ENCODE data around the gene SERPINA3. TPM values are rescaled to one million over a fixed set of nuclear protein-coding genes. Genes with fewer than 3 reads are reported as not detected.

Gene SERPINA3
- total RNA-seq, 1 donor from 2014 or later, result 36.4 TPM

DNA sequence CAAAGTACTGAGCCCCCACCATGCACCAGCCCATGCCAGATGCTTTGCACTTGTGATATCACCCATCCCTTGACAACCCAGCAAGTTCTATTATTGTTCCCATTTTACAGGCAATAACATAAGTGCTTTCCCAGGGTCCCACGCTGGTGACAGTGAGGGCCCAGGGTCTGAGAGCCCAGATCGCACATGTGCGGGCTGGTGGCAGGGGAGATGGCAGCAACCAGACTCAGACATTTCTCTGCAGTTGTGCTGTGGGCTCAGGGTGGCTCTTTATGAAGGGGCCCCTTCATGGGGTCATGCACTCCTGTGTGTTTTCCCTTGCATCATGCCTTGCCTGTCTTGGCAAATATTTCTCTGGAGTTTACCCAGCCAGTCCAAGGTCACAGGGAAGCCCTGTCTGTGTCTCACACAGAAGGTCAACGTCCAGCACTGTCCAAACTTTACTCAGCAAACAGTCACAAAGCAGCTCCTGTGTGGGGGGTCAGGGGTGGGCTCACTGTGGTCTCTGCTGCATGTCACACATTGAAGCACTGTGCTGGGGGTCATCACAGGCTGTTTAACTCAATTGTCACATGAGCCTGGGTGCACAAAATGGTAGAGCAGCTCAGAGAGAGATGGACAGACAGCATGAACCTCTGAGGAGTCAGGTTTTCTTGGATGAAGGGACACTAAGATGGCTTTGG lies 18.3 kb upstream of the SERPINA3 start:
- Histone ChIP-seq H3K36me3 (no peaks in the 10 kb centered on the region), H3K27me3 (no peaks in the 10 kb centered on the region), H3K4me1 (no peaks in the 10 kb centered on the region), H3K9me3 (no peaks in the 10 kb centered on the region), H3K27ac (no peak overlapping the region), H3K4me3 (no peak overlapping the region)
- TF ChIP-seq, protein P1, sequence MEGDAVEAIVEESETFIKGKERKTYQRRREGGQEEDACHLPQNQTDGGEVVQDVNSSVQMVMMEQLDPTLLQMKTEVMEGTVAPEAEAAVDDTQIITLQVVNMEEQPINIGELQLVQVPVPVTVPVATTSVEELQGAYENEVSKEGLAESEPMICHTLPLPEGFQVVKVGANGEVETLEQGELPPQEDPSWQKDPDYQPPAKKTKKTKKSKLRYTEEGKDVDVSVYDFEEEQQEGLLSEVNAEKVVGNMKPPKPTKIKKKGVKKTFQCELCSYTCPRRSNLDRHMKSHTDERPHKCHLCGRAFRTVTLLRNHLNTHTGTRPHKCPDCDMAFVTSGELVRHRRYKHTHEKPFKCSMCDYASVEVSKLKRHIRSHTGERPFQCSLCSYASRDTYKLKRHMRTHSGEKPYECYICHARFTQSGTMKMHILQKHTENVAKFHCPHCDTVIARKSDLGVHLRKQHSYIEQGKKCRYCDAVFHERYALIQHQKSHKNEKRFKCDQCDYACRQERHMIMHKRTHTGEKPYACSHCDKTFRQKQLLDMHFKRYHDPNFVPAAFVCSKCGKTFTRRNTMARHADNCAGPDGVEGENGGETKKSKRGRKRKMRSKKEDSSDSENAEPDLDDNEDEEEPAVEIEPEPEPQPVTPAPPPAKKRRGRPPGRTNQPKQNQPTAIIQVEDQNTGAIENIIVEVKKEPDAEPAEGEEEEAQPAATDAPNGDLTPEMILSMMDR (IDR thresholded peaks at IDR 0.05), result no peak
- DNase-seq, result no peak
- ATAC-seq, result no peak
- intact Hi-C loops (cut with DNase I), result no loop called here

DNA sequence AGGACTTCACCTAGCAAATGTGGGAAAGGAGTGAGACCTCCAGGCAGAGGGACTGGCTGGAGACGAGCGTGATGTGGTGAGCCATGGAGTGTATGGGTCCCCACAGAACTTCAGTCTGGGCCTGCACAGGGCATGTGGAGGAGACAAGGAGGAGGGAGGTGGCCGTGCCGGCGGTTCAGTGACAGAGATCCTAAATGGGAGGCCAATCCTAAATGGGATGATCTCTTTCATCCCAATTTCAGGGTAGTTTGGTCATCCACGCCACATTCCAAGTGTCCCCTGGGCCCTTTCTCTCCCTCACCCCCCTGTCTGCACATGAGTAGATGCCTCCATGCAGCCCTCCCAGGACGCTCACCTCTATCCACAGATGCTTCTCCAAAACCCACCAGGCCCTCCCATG lies 17.8 kb upstream of the SERPINA3 start:
- TF ChIP-seq, protein P1 (IDR thresholded peaks at IDR 0.05), result no peak
- no peak overlapping the region for H3K27ac ChIP-seq
- intact Hi-C loops (cut with DNase I), result no loop called here
- ATAC-seq (no peak), DNase-seq (no peak)
- no peaks in the 10 kb centered on the region for H3K9me3 ChIP-seq
- no peaks in the 10 kb centered on the region for H3K27me3 ChIP-seq
- no peak overlapping the region for H3K4me3 ChIP-seq
- H3K36me3 ChIP-seq, result no peaks in the 10 kb centered on the region
- peaks cover 2% of the 10 kb centered on the region for H3K4me1 ChIP-seq

DNA sequence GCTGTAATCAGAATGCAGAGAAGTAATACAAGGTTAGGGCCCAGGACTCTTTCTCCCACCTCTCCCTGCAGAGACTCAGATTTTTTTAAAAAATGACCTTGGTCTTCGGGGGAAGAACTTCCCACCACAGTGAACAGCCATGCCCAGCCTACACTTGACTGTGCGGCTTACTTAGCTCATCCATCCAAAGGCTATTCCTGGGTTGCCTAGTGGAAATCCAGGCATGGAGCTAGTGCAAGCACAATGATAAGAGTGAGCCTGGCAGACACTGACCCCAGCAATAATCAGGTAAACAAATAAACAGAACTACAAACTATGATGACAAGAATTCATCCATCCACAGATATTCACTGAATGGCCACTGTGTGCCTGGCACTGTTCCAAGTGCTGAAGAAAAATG lies 16.3 kb upstream of the SERPINA3 start:
- no peaks in the 10 kb centered on the region for H3K27me3 ChIP-seq
- TF ChIP-seq, protein P1 (IDR thresholded peaks at IDR 0.05), result no peak
- peaks cover 9% of the 10 kb centered on the region for H3K4me1 ChIP-seq
- DNase-seq, result no peak
- H3K9me3 ChIP-seq, result no peaks in the 10 kb centered on the region
- intact Hi-C loops (cut with DNase I), result no loop called here
- H3K36me3 ChIP-seq, result no peaks in the 10 kb centered on the region
- H3K27ac ChIP-seq, result no peak overlapping the region
- ATAC-seq, result no peak
- no peak overlapping the region for H3K4me3 ChIP-seq

DNA sequence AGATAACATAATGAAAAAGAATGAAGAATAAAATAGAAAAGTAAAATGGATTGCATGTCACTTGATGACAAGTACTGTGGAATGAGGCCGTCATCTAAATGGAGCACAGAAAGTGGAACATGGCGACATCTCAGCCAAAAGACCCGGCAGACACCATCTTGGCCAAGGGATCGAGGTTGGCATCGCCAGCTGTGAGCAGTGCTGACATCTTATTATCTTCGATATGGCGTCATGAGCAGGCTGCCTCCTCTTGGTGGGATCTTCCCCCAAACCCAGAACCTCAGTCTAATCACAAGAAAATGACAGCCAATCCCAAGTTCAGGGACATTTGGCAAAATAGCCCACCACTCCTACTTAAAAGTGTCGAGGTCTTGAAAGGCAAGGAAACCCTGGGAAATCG lies 15.8 kb upstream of the SERPINA3 start:
- Histone ChIP-seq H3K27me3 (no peaks in the 10 kb centered on the region), H3K9me3 (no peaks in the 10 kb centered on the region), H3K4me1 (peaks cover 9% of the 10 kb centered on the region), H3K27ac (no peak overlapping the region), H3K4me3 (no peak overlapping the region), H3K36me3 (no peaks in the 10 kb centered on the region)
- no peak for ATAC-seq
- intact Hi-C loops (cut with DNase I), result no loop called here
- TF ChIP-seq, protein P1 (IDR thresholded peaks at IDR 0.05), result no peak
- DNase-seq, result no peak

DNA sequence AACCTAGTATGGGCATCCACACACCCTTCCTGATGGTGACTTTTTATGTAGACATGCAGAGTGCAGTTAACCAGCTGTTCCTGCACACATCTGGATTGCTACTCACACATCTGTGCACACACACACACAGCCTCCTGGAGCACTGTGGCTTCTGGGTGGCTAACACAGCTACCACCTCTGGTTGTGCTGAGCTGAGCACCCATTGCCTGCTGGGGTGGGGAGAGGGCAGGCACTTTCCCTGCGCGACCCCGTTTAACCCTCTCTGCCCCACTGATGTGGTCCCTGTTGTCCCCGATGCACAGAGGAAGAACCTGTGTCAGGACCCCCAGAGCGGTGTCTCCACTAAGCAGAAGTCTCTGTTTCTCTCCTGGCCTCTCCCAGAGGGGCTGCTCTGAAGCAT lies 14.4 kb upstream of the SERPINA3 start:
- intact Hi-C loops (cut with DNase I), result no loop called here
- ATAC-seq, result no peak
- TF ChIP-seq, protein P1 (IDR thresholded peaks at IDR 0.05), result no peak
- no peak for DNase-seq
- no peak overlapping the region for H3K27ac ChIP-seq
- no peaks in the 10 kb centered on the region for H3K27me3 ChIP-seq
- no peaks in the 10 kb centered on the region for H3K36me3 ChIP-seq
- H3K9me3 ChIP-seq, result no peaks in the 10 kb centered on the region
- H3K4me1 ChIP-seq, result peaks cover 9% of the 10 kb centered on the region
- H3K4me3 ChIP-seq, result no peak overlapping the region

DNA sequence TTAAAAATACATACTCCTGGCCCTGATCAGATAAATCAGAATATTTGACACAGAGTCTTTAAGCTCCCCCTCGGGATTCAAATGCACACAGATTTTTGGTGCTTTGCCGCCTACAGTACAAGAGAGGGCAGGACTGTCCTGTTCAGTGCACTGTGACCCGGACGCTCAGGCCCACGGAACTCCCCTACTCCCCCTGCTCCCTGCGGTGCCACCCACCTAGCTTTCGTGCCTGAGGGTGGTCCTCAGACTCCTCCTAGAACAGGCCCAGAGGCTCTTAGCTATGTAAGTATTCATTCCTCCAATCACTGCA lies 13.7 kb upstream of the SERPINA3 start:
- H3K9me3 ChIP-seq, result no peaks in the 10 kb centered on the region
- H3K4me3 ChIP-seq, result no peak overlapping the region
- no peak for DNase-seq
- no peak for ATAC-seq
- no peaks in the 10 kb centered on the region for H3K36me3 ChIP-seq
- intact Hi-C loops (cut with DNase I), result no loop called here
- H3K4me1 ChIP-seq, result peaks cover 9% of the 10 kb centered on the region
- no peaks in the 10 kb centered on the region for H3K27me3 ChIP-seq
- H3K27ac ChIP-seq, result no peak overlapping the region
- TF ChIP-seq, protein P1 (IDR thresholded peaks at IDR 0.05), result no peak
